GM12864 (cell line): Measurements from ENCODE around the gene SIM1.
A peak's percentile ranks its signal among the peaks of the same experiment; 100 is the strongest.

ENCODE experiments used
- DNase-seq: peaks from one replicate; pipeline ENCODE4 v3.0.0-alpha.2; 2011; ENCODE audit warnings: low read depth
- H3K4me3 ChIP-seq: 2 replicates; pipeline ENCODE4 v1.5.1; 2011; ENCODE audit warnings: mild to moderate bottlenecking, low read depth, low read length, control low read depth
- CTCF ChIP-seq: IDR thresholded peaks from 2 replicates; pipeline ENCODE4 v1.5.1; 2011; ENCODE audit warnings: low read depth, mild to moderate bottlenecking, moderate library complexity, low read length, control low read depth, inconsistent platforms; ENCODE audit errors: missing control alignments

SIM1 gene

GRCh38 chr6:100485268-100485667 is 20.5 kb upstream of the SIM1 start:
- DNase-seq: no peak
- TF ChIP-seq CTCF: no peak

GRCh38 chr6:100484474-100484873 is 19.8 kb upstream of the SIM1 start:
- TF ChIP-seq CTCF: no peak
- no peak for DNase-seq
- H3K4me3 ChIP-seq: no peak overlapping the region

More at GRCh38 chr6:100485268-100485667, 20.5 kb upstream of the SIM1 start:
- no peak overlapping the region for H3K4me3 ChIP-seq

GRCh38 chr6:100482698-100483097 is 18.0 kb upstream of the SIM1 start:
- no peak overlapping the region for H3K4me3 ChIP-seq
- no peak for TF ChIP-seq CTCF
- DNase-seq: no peak

- H3K4me3 ChIP-seq: no peak overlapping the region
- peak; percentile 27 for DNase-seq
- TF ChIP-seq CTCF: peak; percentile 68
Measured at GRCh38 chr6:100479179-100480035, 14.7 kb upstream of the SIM1 start.

- DNase-seq: peak; percentile 53
- TF ChIP-seq CTCF: no peak
- H3K4me3 ChIP-seq: peak overlapping the region; percentile 2; the same call in 1 of the 2 replicates
Measured at GRCh38 chr6:100475554-100476320, 11.0 kb upstream of the SIM1 start.

- no peak for DNase-seq
- no peak overlapping the region for H3K4me3 ChIP-seq
- no peak for TF ChIP-seq CTCF
Measured at GRCh38 chr6:100473182-100473581, 8.5 kb upstream of the SIM1 start.
